ENCODE data around the gene FNDC3A. TPM values are rescaled to one million over a fixed set of nuclear protein-coding genes. Genes with fewer than 3 reads are reported as not detected.

The FNDC3A gene, protein sequence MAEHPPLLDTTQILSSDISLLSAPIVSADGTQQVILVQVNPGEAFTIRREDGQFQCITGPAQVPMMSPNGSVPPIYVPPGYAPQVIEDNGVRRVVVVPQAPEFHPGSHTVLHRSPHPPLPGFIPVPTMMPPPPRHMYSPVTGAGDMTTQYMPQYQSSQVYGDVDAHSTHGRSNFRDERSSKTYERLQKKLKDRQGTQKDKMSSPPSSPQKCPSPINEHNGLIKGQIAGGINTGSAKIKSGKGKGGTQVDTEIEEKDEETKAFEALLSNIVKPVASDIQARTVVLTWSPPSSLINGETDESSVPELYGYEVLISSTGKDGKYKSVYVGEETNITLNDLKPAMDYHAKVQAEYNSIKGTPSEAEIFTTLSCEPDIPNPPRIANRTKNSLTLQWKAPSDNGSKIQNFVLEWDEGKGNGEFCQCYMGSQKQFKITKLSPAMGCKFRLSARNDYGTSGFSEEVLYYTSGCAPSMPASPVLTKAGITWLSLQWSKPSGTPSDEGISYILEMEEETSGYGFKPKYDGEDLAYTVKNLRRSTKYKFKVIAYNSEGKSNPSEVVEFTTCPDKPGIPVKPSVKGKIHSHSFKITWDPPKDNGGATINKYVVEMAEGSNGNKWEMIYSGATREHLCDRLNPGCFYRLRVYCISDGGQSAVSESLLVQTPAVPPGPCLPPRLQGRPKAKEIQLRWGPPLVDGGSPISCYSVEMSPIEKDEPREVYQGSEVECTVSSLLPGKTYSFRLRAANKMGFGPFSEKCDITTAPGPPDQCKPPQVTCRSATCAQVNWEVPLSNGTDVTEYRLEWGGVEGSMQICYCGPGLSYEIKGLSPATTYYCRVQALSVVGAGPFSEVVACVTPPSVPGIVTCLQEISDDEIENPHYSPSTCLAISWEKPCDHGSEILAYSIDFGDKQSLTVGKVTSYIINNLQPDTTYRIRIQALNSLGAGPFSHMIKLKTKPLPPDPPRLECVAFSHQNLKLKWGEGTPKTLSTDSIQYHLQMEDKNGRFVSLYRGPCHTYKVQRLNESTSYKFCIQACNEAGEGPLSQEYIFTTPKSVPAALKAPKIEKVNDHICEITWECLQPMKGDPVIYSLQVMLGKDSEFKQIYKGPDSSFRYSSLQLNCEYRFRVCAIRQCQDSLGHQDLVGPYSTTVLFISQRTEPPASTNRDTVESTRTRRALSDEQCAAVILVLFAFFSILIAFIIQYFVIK
- 19.9 and 26.6 TPM in 2 replicates for total RNA-seq

DNA sequence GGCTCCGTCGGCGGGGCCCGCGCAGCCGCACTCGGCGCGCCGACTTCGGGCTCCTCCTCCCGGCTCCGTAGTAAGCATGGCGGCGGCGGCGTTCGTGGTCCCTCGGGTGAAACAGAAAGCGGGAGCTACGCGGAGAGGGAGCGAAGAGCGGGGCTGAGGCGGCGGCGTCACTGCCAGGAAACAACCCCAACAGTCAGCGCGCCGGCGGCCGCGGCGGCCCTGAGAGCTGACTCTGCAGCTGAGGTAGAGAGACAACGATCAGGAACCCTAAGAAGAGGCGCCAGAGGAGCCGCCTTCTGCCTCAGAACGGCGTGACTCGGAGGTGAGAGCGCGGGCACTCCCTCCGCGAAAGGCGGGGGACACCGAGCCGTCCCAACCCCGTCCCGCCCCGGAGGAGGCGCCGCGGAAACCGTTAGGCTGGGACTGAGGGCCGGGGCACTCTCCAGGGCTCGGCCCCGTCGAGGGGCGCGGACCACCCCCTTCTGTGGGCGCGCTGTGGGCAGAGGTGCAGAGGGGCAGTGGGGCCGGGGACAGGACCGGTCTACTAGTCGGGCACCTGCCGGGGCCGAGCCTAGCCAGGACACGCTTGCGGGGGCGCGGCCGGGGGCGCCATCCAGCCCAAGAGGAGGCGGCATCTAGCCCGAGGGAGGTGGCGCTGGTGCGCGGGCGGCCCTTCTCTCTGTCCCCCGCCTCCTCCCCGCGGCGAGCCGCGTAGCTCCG lies at the start of gene FNDC3A:
FNDC3A (plus strand) TSS at position 57 of the 720 bp plus-strand sequence. CDS start 30,279 bp downstream, outside the sequence.

DNA sequence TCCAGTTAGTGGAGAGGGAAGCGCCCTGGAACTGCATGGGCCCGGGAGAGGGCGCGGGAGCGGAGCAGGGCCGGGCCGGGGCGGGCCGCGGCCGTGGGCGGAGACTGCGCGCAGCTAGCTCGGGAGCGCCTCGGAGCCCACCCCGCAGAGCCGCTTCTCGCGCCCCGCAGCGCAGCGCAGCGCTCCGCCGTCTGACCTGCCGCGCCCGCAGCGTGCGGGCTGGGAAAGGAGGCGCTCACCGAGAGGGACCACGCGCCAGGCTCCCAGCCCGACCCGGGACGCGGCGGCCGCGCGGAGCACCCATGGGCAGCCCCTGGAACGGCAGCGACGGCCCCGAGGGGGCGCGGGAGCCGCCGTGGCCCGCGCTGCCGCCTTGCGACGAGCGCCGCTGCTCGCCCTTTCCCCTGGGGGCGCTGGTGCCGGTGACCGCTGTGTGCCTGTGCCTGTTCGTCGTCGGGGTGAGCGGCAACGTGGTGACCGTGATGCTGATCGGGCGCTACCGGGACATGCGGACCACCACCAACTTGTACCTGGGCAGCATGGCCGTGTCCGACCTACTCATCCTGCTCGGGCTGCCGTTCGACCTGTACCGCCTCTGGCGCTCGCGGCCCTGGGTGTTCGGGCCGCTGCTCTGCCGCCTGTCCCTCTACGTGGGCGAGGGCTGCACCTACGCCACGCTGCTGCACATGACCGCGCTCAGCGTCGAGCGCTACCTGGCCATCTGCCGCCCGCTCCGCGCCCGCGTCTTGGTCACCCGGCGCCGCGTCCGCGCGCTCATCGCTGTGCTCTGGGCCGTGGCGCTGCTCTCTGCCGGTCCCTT lies 244.5 kb downstream of the FNDC3A start, which contains the start of gene MLNR:
MLNR (plus strand) TSS at position 303 of the 820 bp plus-strand sequence; CDS start at position 303, 0 bp downstream.

DNA sequence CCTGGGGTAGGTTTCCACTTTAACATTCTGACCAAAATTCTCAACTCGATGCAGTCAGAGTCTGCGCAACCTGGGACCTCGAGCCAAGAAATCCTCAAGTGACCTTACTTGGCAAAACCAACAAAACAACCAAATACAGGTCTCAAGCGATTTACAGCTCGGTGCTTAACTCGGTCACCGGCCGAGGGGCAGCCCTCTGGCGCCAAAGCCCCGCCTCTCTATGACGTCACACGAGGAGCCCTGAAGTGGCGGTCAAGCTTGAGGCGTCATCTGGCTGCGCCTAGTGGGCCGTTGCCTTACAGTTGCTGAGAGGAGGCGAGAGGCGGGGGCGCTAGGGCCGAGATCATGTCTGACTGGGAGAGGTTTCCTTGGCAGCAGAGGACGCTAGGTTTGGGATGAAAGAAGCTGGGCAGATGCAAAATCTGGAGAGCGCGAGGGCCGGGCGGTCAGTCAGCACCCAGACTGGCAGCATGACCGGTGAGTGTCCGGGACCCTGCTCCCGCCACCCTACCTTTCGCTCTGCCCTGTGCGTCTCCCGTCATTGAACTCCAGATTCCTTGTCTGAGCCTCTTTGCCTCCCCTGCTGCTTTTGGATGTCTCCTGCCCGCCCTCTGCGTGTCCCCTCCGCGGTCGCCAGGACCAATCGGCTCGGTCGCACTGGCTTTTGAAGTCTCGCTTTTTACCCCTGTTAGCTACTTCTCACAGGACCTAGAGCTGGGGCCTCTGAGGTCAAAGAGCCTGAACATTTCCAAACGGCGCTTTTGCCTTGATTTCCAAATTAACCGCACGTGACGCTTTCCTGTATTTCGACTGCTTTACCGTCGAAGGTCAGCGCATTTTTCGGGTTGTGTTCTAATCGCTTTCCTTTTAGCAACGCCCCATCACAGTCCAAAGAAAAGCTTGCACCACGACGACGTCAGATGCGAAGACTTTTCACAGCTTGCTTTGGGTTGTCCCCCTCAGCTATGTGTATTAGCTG lies 272.2 kb downstream of the FNDC3A start, which contains the start of gene CDADC1:
CDADC1 (plus strand) TSS at position 283 of the 979 bp plus-strand sequence; CDS start at position 396, 113 bp downstream.

Other genes with a start within 250 kb of the FNDC3A start
- gene MLNR, start 244.4 kb downstream of the FNDC3A start, total RNA-seq: not detected in 2 replicates

Measured in cardiac atrium fibroblast (primary cell).